GM12878 (cell line): Measurements from ENCODE around the gene SPON2. TPM values are rescaled to one million over a fixed set of nuclear protein-coding genes. Genes with fewer than 3 reads are reported as not detected.

Source experiments
- ATAC-seq: fragments of 200-7000 bp; cut with Tn5 transposase; 3 replicates; pipeline ENCODE4 v1.9.1; 2020; ENCODE audit warnings: mild to moderate bottlenecking, moderate library complexity
- BruUV-seq: library from RNA; stranded (reverse); fragments of 400-500 nt; replicated peaks from 2 replicates; lab custom pipeline; 2021; lab: Mats Ljungman, UMichigan
- CTCF ChIA-PET: fragments of 300-600 bp; sonication (Branson Sonifier 250); formaldehyde crosslinking; extraction: SDS; loops from one replicate; lab custom pipeline; 2021; ENCODE audit warnings: inconsistent platforms; lab: Yijun Ruan, JAX
- POLR2A ChIA-PET: fragments of 350-600 bp; formaldehyde crosslinking; extraction: SDS; loops from one replicate; lab custom pipeline; 2021; ENCODE audit warnings: inconsistent platforms; lab: Charles Lee
- RAD21 ChIA-PET: fragments of 300-600 bp; sonication (Branson Sonifier 250); formaldehyde crosslinking; loops from one replicate; lab custom pipeline; 2023; ENCODE audit warnings: antibody characterized with exemption; ENCODE audit not compliant: unreplicated experiment; lab: Charles Lee
- SMC1A ChIA-PET: fragments of 300-600 bp; sonication (Branson Sonifier 250); formaldehyde crosslinking; loops from one replicate; lab custom pipeline; 2023; ENCODE audit not compliant: unreplicated experiment, uncharacterized antibody; lab: Charles Lee
- DNase-seq: peaks from one replicate; pipeline ENCODE4 v3.0.0-alpha.2; 2011; ENCODE audit warnings: low read depth, low spot score
- FAIRE-seq: peaks from 3 replicates; lab custom pipeline; 2011; peaks lifted over from hg19 to GRCh38; lab: Jason Lieb, UNC
- H2AFZ ChIP-seq: 2 replicates; pipeline ENCODE4 v1.6.0; 2011; ENCODE audit warnings: low read depth, low read length, control low read depth; ENCODE audit not compliant: control insufficient read depth
- H3K27ac ChIP-seq: 2 replicates; pipeline ENCODE4 v1.5.1; 2011; ENCODE audit warnings: control low read depth; ENCODE audit not compliant: control insufficient read depth, insufficient read depth
- H3K27me3 ChIP-seq, 2 experiments: replicated peaks in 1 of 2; 2 replicates each; pipeline versions ENCODE4 v1.6.0 to v1.6.1; 2011; ENCODE audit warnings: low read length in 1 of 2; ENCODE audit not compliant: control insufficient read depth in 2 of 2, insufficient read depth in 2 of 2
- H3K36me3 ChIP-seq, 2 experiments: 2 replicates each; pipeline ENCODE4 v1.5.1; 2011; ENCODE audit warnings: low read length in 1 of 2; ENCODE audit not compliant: control insufficient read depth in 2 of 2, insufficient read depth in 2 of 2
- H3K4me1 ChIP-seq: 2 replicates; pipeline ENCODE4 v1.6.1; 2011; ENCODE audit warnings: mild to moderate bottlenecking, low read length, moderate library complexity, mixed read lengths; ENCODE audit not compliant: control insufficient read depth, insufficient read depth
- H3K4me2 ChIP-seq: 2 replicates; pipeline ENCODE4 v1.6.0; 2011; ENCODE audit warnings: control low read depth; ENCODE audit not compliant: control insufficient read depth, insufficient read depth
- H3K4me3 ChIP-seq: fragments of 200-600 bp; sonication (generic); 2 replicates; pipeline ENCODE4 v1.5.1; 2016
- H3K79me2 ChIP-seq: 2 replicates; pipeline ENCODE4 v1.6.0; 2011; ENCODE audit warnings: low read length; ENCODE audit not compliant: control insufficient read depth, insufficient read depth
- H3K9ac ChIP-seq: 2 replicates; pipeline ENCODE4 v1.8.0; 2011; ENCODE audit warnings: low read length, control low read depth, mixed read lengths; ENCODE audit not compliant: control insufficient read depth, insufficient read depth
- H3K9me3 ChIP-seq: replicated peaks from 3 replicates; pipeline ENCODE4 v1.5.1; 2011; ENCODE audit warnings: mild to moderate bottlenecking, low read length; ENCODE audit not compliant: control insufficient read depth, insufficient read depth
- H4K20me1 ChIP-seq: 2 replicates; pipeline ENCODE4 v1.6.0; 2011; ENCODE audit not compliant: control insufficient read depth, insufficient read depth
- BCLAF1 ChIP-seq: fragments of 450-650 bp; IDR thresholded peaks from 2 replicates; pipeline ENCODE4 v1.6.1; 2017; ENCODE audit warnings: antibody characterized with exemption, mild to moderate bottlenecking, moderate library complexity
- CHD1 ChIP-seq: IDR thresholded peaks from 2 replicates; pipeline ENCODE4 v1.6.1; 2012; ENCODE audit warnings: low read depth, low read length, improper control_type of control experiment
- HDAC2 ChIP-seq: fragments of 200-600 bp; sonication (generic); IDR thresholded peaks from 2 replicates; pipeline ENCODE4 v1.6.1; 2017
- JUND ChIP-seq: IDR thresholded peaks from 2 replicates; pipeline ENCODE4 v1.6.1; 2012; ENCODE audit warnings: low read depth, mild to moderate bottlenecking, low read length, improper control_type of control experiment, moderate library complexity
- KAT2A ChIP-seq: conservative IDR thresholded peaks from 2 replicates; pipeline ENCODE4 v1.6.1; 2011; ENCODE audit warnings: low read depth, low read length; ENCODE audit not compliant: control insufficient read depth
- PBX3 ChIP-seq: IDR thresholded peaks from 2 replicates; pipeline ENCODE4 v1.6.1; 2011; ENCODE audit warnings: mild to moderate bottlenecking, low read depth, low read length, moderate library complexity; ENCODE audit not compliant: insufficient replicate concordance
- RAD51 ChIP-seq: fragments of 450-650 bp; IDR thresholded peaks from 2 replicates; pipeline ENCODE4 v1.6.1; 2016; ENCODE audit warnings: moderate library complexity, mild to moderate bottlenecking, inconsistent platforms
- RBBP5 ChIP-seq: fragments of 200-600 bp; sonication (generic); conservative IDR thresholded peaks from 2 replicates; pipeline ENCODE4 v1.6.1; 2016
- SPI1 ChIP-seq: IDR thresholded peaks from 2 replicates; pipeline ENCODE4 v1.6.1; 2011; ENCODE audit warnings: low read depth, mild to moderate bottlenecking, low read length, moderate library complexity, borderline replicate concordance; ENCODE audit not compliant: insufficient read depth
- SREBF2 ChIP-seq: IDR thresholded peaks from 2 replicates; pipeline ENCODE4 v1.6.1; 2012; ENCODE audit warnings: mild to moderate bottlenecking, low read length
- STAT3 ChIP-seq: IDR thresholded peaks from 2 replicates; pipeline ENCODE4 v1.6.1; 2011; ENCODE audit warnings: low read depth, low read length, improper control_type of control experiment
- TAF1 ChIP-seq: IDR thresholded peaks from 2 replicates; pipeline ENCODE4 v1.6.1; 2011; ENCODE audit warnings: mild to moderate bottlenecking, low read depth, low read length, borderline replicate concordance
- TBL1XR1 ChIP-seq: IDR thresholded peaks from 2 replicates; pipeline ENCODE4 v1.6.1; 2012; ENCODE audit warnings: low read depth, low read length, improper control_type of control experiment
- USF1 ChIP-seq: IDR thresholded peaks from 2 replicates; pipeline ENCODE4 v1.6.1; 2011; ENCODE audit warnings: borderline replicate concordance, low read depth, mild to moderate bottlenecking, moderate library complexity, mixed read lengths, low read length; ENCODE audit not compliant: insufficient read depth; ENCODE audit errors: extremely low read length
- ZNF217 ChIP-seq: fragments of 450-650 bp; IDR thresholded peaks from 2 replicates; pipeline ENCODE4 v1.6.1; 2017; ENCODE audit warnings: antibody characterized with exemption, mild to moderate bottlenecking
- WGBS: methylation state at CpG from one replicate; pipeline ENCODE4 v1.1.6; 2016; ENCODE audit warnings: low lambda C conversion rate; ENCODE audit not compliant: insufficient replicate concordance, insufficient coverage; ENCODE audit errors: missing lambda C conversion rate; 5-methylcytosine and 5-hydroxymethylcytosine counted together
- in situ Hi-C: fragments of 300-500 bp; cut with MboI; formaldehyde crosslinking; loops from 9 replicates; pipeline ENCODE4 v1.14.3; 2018; ENCODE audit warnings: mixed read lengths
- intact Hi-C: fragments of 100-400 bp; cut with micrococcal nuclease; formaldehyde crosslinking; loops from one replicate; pipeline ENCODE4 v1.14.2; 2022; ENCODE audit not compliant: unreplicated experiment
- polyA plus RNA-seq, 11 experiments: library from polyadenylated mRNA; depleted of rRNA in 4 of 11; unstranded in 6 of 11; stranded (reverse) in 5 of 11; fragments of >200 nt; fragmentation: Nextera tagmentation in 4 of 11; fragmentation: Illumina TruSeq in 1 of 11; extraction: Ambion mirVana in 4 of 11; extraction: Trizol in 1 of 11; gene quantifications; 1 replicate in 1 of 11; 2 replicates in 10 of 11; pipeline versions ENCODE4 v1.2.1 to v1.2.3, GENCODE V29; 2011 to 2016; ENCODE audit warnings: inconsistent platforms in 2 of 11, missing spikeins in 2 of 11, low read depth in 1 of 11
- total RNA-seq, 4 experiments: library from RNA; depleted of rRNA in 3 of 4; stranded (reverse); fragments of >200 nt in 3 of 4; fragmentation: Illumina TruSeq in 1 of 4; extraction: Trizol in 1 of 4; gene quantifications; 2 replicates each; pipeline versions ENCODE4 v1.2.1 to v1.2.3, GENCODE V29; 2013 to 2021

SPON2 gene
- total and polyA plus RNA-seq, 10 of the 15 experiments (the other 5 are each of a cell fraction or from before 2014, with no cell fraction given): 1.1 to 11.2 (median 7.3) TPM

- no peak for TF ChIP-seq BCLAF1
- TF ChIP-seq ZNF217: no peak
- no peak for TF ChIP-seq SPI1
- no peak for TF ChIP-seq TBL1XR1
- TF ChIP-seq CHD1: no peak
- TF ChIP-seq, all 136 proteins: peak for 0
These were observed 35.4 kb upstream of the SPON2 start (continued) for GRCh38 chr4:1207603-1208265.

- H4K20me1 ChIP-seq: no peaks in the 10 kb centered on the region
- DNase-seq (no peak), ATAC-seq (no peak), FAIRE-seq (no peak)
- H3K36me3 ChIP-seq: peaks cover 0 to 5% of the 10 kb centered on the region in 2 experiments; a peak in 2 of 4 replicates
- SMC1A ChIA-PET: no interaction called here
- H3K9me3 ChIP-seq: peaks cover 2% of the 10 kb centered on the region; the same call in 1 of the 3 replicates
- H3K27ac ChIP-seq: no peak overlapping the region
- H3K27me3 ChIP-seq: no peaks in the 10 kb centered on the region
- no peaks in the 10 kb centered on the region for H3K79me2 ChIP-seq
- intact Hi-C loops: no loop called here
- peaks cover 25% of the 10 kb centered on the region for H3K4me1 ChIP-seq
- 92% methylated on average over 12 of the region's 12 CpGs for WGBS
- TF ChIP-seq JUND: no peak
- TF ChIP-seq STAT3: no peak
- TF ChIP-seq KAT2A: no peak
- no peak for TF ChIP-seq PBX3
- no peak for TF ChIP-seq USF1
- no peak for TF ChIP-seq HDAC2
- no peak for TF ChIP-seq SREBF2
- TF ChIP-seq RAD51: no peak
- TF ChIP-seq TAF1: no peak
- TF ChIP-seq RBBP5: no peak
- in situ Hi-C loops: no loop called here
- H3K4me3 ChIP-seq: no peak overlapping the region
- POLR2A ChIA-PET: no interaction called here
- RAD21 ChIA-PET: no interaction called here
- H2AFZ ChIP-seq: no peak overlapping the region
- BruUV-seq: no TSS peak
- H3K4me2 ChIP-seq: no peak overlapping the region
- H3K9ac ChIP-seq: no peak overlapping the region
- CTCF ChIA-PET: no interaction called here
These were observed 34.7 kb upstream of the SPON2 start for GRCh38 chr4:1207157-1207470.
